HG03097 (cell line): ENCODE results near the gene FNDC3B.
A peak's percentile ranks its signal among the peaks of the same experiment; 100 is the strongest.

Experiments used
- ATAC-seq: cut with Tn5 transposase; IDR thresholded peaks from one replicate; pipeline ENCODE4 v1.9.1; 2021; ENCODE audit not compliant: unreplicated experiment, low FRiP score

Gene FNDC3B

DNA sequence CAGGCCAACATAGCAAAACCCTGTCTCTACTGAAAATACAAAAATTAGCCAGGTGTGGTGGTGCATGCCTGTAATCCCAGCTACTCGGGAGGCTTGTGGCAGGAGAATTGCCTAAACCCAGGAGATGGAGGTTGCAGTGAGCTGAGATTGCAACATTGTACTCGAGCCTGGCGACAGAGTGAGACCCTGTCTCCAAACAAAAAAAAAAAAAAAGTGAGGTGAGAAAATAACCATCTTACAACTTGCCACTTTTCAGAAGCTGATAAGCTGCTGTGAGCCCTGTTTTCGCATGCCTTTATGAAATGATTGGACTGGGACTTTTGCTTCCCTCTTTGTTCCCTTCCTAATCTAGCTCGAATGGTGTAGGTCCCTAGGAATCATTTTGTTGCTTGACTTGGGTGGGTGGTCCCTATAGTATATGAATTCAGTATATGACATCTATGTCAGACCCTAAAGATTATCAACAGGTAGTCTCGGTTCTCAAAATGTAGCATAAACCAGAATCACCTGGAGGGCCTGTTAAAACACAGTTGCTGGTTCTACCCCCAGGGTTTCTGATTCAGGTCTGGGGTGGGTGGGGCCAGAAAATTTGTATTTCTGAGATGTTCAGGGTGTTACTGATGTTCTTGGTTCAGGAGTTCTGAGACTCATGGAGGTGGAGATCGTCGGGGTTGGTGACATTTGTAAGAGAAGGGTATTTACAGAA, 107.9 kb downstream of the FNDC3B start:
- ATAC-seq = no peak

GRCh38 chr3:172148241-172148640, 108.9 kb downstream of the FNDC3B start:
- ATAC-seq = no peak

DNA sequence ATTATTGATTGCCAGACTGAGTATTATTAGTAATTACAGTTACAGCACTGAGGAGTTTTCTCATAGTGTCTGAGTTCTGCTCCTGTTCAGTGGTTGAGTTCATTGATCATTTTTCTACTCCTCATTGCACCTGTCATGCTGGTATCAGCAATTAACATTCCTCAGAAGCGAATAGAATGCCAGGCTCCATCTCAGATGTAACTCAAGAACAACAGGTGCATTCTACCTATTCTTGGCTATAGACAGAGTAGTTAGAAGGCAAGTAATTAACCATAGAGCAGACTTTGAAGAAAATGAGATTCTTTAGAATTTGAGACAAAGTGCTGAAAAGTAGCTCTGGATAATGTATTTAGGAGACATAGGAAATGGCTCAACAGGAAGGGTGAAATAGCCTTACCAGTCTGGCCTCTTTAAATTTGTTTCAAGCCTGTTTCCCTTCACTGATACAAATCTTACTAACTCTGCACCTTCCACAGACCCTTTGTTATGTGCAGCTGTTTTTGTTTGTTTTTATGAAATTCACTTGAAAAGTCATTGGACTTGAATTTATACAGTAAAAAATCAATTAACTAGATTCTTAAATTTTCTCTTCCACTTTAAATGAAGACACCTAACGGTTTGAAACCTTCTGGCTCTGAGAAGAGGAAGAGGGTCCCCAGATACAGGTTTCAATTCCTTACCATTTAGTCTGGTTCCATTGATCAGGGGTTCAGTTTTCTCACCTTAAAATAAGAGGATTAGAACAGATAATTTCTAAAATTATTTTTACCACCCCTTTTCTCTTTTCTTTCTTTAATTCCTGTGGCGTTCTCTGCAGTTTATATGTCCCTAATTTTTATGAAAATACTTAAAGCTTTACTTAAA, 109.6 kb downstream of the FNDC3B start:
- no peak for ATAC-seq

- ATAC-seq = no peak
Observed at GRCh38 chr3:172150268-172150667, 110.9 kb downstream of the FNDC3B start.

GRCh38 chr3:172150913-172151650, 111.7 kb downstream of the FNDC3B start:
- no peak for ATAC-seq

GRCh38 chr3:172151651-172152649, 112.6 kb downstream of the FNDC3B start:
- no peak for ATAC-seq

GRCh38 chr3:172152874-172153273, 113.5 kb downstream of the FNDC3B start:
- no peak for ATAC-seq

DNA sequence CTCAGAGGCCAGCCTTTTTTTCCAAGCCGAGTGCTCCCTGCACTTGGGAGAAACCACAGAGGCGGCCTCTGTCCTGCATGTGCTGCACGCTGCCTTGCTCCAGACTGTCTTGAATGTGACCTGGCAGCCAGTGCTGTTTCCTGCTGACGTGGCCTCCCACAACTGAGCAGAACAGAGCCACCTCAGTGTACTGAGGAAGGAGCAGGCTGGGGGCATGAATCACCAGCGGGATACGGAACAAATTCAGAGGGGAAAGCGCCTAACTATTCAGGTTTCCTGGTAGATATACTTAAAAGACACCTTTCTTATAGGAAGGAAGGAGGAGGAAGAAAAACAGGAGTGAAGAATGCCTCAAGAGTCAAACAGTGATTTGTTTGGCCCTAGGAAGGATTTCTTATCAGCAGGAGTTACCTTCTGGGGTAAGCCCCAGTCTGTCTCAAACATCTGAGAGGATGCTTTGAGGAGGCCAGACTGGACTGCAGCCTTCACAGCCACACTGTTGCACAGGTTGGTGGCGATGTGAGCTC, 114.0 kb downstream of the FNDC3B start:
- peak; percentile 48 for ATAC-seq

DNA sequence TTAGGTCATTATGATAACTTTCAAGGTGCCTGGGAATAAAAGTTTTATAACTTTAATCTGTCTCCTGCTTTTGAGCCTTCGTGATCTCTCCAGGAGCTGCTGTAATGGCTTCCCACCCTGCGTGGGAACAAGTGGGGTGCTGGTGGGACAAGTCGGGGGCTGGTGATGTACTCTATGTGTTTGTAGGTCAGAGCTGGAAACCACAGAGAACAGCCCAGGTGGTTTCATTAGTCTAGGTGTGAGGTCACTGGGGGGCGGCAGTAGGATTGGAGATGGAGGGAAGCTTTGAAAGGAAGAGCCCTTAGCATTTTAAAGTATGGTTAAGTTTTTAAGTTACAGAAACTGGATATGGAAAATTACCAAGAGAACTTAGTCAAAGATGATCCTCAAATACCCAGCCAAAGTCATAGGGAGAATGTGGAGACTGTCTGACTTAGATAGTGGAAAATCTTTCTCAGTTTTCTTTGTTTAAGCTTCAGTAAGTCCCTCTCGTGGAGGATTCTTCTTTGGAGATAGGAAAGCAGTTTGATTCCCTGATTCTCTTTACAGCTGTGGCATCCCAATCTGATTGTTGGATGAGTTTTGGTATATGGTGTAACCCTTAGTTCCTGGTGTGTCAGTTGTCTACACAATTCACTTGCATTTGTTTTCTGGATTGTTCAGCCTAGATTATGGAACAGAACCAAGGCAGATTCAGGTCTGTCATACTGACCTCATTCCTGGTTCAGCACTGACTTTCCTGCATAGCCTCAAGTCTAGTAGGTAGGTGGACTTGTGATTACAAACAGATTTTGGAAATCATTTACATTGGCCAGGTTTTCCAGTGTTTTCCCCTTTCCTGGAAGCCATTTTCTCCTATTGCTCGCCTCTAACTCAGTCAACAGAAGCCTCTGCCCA, 115.6 kb downstream of the FNDC3B start:
- ATAC-seq = no peak

- no peak for ATAC-seq
Observed at GRCh38 chr3:172155897-172156585, 116.7 kb downstream of the FNDC3B start.

- ATAC-seq = no peak
Observed at GRCh38 chr3:172156586-172156955, 117.2 kb downstream of the FNDC3B start.

DNA sequence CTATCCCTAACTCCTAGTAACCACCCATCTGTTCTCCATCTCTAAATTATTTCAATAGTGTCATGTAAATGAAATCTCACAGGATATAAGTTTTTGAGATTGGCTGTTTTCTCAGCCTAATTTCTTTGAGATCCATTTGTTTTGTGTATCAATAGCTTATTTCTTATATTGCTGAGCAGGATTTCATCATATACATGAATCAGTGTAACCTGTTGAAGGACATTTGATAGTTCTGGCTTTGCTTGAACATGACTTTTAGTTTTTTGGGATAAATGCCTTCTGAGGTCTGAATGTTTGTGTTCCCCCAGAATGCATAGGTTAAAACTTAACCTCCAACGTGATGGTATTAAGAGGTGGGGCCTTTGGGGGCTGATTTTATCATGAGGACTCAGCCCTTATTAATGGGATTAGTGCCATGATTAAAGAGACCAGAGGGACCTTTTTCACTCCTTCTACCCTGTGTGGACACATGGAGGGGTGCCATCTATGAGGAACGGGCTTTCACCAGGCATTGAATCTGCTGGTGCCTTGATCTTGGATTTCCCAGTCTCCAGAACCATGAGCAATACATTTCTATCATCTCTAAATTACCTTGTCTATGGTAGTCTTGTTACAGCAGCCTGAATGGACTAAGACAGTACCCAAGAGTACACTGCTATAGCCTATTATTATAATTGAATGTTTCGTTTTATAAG, 118.3 kb downstream of the FNDC3B start:
- ATAC-seq = no peak

GRCh38 chr3:172158741-172159140, 119.4 kb downstream of the FNDC3B start:
- no peak for ATAC-seq

DNA sequence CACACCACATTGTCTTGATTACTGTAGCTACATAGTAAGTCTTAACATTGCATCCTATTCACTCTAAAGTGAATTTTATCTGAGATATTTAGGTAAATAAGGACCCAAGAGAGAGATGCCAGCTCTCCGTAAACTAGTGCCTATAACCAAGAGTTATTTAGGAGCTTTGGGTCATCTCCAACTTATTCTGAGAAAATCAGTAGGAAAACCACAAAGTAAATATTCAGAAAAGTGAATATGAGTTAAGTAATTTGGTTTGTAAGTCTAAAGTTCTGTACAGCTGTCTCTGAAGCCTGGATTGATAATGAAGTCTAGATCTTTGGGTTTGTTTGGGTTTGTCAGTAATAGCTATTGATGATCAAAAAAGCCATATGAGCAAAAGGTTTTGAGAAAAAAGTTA, 120.0 kb downstream of the FNDC3B start:
- no peak for ATAC-seq

GRCh38 chr3:172159962-172160538, 120.7 kb downstream of the FNDC3B start:
- no peak for ATAC-seq

GRCh38 chr3:172161133-172161789, 121.9 kb downstream of the FNDC3B start:
- no peak for ATAC-seq

DNA sequence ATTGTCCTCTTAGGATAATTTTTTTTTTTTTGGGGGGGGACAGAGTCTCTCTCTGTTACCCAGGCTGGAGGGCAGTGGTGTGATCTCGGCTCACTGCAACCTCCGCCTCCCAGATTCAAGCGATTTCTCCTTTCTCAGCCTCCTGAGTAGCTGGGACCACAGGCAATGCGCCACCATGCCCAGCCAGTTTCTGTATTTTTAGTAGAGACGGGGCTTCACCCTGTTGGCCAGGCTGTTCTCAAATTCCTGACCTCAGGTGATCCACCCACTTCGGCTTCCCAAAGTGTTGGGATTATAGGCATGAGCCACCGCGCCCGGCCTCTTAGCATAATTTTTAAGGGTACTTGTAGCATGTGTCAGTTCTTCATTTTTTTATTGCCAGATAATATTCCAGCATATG, 122.6 kb downstream of the FNDC3B start:
- no peak for ATAC-seq
